Hematopoietic multipotent progenitor cell treated with erythropoietin and hydrocortisone succinate and interleukin-3 and kit ligand, for 17 days (in vitro differentiated cells): ENCODE measurements around the gene SPEM1.
"Not testable (repeated sequence)": the region's sequence is repeated elsewhere in the genome, so short reads cannot be mapped to it uniquely, and the experiment has no call there.

Experiments used
- DNase-seq: peaks from one replicate; pipeline ENCODE4 v3.0.0-alpha.2; 2015; ENCODE audit warnings: low spot score

SPEM1 gene

DNA sequence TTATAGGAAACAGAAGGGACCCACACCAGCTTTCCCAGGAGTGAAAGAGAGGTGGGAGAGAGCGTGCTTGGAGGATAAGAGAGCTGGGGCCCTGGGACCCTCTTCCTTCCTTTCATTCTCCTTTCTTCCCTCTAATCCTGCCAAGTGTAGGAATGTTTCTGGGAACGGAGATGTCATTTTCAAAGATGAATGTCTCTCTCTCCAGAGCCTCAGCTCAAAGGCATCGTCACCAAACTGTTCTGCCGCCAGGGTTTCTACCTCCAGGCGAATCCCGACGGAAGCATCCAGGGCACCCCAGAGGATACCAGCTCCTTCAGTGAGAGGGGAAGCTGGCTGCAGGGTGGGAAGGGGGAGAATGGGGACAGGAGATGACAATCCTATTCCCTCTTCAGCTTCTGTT is 21.1 kb downstream of the SPEM1 start:
- no peak for DNase-seq

DNA sequence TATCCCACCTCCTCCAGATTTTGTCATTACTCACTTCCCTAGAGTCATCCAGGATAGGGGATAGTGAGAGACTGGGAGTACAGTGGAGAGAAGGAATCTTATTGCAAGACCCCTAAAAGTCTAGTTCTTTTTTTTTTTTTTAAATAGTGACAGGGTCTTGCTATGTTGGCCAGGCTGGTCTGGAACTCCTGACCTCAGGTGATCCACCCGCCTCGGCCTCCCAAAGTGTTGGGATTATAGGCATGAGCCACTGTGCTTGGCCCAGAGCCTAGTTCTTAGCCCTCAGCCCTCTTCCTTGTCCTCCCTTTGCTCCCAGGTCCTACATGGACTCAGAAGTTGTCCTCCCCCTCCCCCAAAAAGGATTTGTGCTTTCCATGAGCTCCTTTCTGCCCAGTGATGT is 22.0 kb downstream of the SPEM1 start:
- DNase-seq: no peak

DNA sequence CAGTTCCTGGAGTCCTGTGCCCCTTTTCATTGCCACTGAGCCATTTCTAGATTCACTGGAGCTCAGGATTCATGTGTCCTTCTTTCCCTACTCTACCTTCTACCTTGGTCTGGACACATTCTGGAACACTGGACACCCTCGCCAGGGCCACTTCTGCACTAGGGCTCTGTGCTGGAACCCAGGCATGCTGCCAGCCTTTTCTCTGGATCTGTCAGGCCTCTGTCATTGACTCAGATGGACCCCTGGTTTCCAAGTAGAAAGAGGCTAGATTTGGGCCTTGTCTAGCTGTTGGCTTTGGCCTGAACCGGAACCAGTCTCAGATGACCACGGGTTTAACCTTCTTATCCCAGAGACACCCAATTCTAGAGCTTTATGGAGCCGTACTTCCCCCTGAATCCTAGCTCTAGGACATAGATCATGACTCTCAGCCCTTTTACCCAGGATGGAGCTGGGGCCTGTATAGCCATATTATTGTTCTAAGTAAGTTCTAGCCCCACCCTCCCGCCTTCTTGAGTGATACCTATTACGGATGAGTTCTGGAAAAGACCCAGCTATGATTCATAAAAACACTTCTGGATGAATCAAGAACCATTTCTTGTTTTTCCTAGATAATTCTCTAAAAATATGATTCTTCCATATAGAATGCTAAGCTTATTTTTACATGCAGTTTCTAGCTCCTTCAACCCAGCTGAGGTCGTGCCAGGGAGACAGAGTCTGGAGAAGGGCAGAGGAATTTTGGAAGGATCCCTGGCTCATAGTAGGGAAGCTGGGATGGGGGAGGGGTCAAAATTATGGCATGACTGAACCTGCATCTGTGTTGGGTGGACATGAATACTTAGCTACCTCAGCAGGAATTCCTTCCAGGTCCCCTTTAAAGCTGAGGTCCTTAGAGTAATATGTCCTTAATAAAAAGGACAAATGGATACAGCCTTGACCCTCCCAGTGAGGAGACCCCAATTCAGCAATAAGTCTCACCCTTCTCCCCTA is 23.7 kb downstream of the SPEM1 start:
- DNase-seq: no peak

DNA sequence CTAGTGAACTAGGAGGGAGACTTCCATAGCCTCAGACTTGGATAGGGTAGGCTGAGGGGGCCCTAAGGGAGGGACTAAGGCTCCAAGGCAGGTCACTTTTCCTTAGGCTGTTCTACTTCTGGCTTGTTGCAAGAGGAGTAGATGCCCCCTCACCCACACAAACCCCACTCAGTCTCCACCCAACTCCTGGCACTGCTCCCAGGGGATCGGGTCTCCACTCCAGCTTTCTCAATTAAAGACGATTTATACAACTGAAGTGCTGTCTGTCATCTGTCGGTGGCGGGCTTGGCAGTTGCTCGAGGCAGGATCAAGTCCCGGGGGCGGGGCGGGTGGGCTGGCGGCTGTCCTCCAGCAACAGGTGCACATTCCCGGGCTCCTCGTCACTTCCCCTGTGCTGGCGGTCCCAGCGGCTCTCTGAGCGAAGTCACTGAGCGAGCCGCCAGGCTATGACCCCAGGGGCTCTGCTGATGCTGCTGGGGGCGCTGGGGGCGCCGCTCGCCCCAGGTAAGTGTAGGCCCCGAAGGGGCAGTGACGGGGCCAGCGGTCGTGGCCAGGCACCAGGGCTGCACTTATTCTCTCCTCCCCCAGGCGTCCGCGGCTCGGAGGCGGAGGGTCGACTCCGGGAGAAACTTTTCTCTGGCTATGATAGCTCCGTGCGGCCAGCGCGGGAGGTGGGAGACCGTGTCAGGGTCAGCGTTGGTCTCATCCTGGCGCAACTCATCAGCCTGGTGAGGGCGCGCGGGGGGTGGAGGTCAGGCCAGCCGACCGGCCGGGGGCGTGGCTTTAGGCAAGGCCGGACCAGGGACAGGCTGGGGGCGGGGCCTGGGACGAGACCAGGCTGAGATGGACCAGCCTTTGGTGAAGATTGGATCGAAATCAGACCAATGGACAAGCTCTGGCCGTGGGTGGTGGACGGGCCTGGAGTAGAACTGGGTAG is 24.8 kb downstream of the SPEM1 start, which contains the start of gene CHRNB1:
CHRNB1 (plus strand) TSS at position 380 of the 937 bp plus-strand sequence; CDS start at position 447, 67 bp downstream.
- DNase-seq: peak; percentile 67

DNA sequence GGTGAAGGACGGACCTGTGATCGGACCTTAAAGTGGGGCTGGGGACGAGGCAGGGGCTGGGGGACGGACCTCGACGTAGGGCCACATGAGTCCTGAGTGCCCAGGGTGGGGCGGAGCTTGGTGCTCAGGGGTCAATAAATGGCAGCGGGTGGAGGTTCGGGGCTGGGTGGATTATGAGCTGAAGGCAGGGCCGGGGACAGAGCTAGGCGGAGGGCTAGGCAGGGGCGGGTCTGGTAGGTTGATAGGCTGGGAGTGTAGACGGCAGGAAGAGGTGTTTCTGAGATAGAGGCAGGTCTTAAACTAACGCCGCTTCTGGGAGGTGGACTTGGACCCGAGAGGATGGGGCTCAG is 25.5 kb downstream of the SPEM1 start:
- no peak for DNase-seq

DNA sequence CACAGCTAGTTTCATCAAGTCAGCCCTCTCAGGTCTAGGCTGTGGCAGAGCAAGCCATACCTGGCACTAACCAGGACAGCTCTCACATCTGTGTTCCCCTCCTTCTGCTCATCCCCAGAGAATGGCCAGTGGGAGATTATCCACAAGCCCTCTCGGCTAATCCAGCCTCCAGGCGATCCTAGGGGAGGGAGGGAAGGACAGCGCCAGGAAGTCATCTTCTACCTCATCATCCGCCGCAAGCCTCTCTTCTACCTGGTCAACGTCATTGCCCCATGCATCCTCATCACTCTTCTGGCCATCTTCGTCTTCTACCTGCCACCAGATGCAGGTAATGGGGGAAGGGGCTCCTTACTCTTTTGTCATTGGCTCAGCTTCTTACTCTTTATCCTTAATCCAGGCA is 28.3 kb downstream of the SPEM1 start:
- DNase-seq: no peak

DNA sequence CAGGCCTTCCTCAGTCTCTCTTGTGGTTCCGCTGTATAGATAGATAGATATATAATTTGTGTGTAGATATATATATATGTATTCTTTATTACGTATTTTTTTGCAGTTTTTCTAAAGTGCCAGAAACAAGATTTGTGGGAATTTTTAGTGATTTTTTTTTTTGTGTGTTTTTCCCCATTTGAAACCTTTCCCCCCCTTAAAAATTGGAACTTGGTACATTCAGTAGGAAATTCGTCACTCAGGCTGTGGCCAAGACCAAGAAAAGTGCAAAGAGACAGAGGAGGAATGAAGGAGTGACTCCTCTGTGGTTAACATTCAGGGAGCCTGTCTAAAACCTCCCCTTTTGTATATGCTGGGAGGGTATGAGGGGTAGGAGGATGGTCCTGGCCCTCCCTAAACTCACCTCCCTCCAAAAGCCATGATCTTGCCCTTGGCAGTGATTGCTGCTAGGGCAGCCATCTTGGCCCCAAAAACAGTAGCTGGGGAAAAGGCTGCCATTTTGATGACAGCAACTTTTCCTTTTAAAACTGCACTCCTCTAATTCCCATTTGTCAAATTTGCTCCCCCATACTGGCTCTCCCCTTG is 39.9 kb downstream of the SPEM1 start:
- no peak for DNase-seq

DNA sequence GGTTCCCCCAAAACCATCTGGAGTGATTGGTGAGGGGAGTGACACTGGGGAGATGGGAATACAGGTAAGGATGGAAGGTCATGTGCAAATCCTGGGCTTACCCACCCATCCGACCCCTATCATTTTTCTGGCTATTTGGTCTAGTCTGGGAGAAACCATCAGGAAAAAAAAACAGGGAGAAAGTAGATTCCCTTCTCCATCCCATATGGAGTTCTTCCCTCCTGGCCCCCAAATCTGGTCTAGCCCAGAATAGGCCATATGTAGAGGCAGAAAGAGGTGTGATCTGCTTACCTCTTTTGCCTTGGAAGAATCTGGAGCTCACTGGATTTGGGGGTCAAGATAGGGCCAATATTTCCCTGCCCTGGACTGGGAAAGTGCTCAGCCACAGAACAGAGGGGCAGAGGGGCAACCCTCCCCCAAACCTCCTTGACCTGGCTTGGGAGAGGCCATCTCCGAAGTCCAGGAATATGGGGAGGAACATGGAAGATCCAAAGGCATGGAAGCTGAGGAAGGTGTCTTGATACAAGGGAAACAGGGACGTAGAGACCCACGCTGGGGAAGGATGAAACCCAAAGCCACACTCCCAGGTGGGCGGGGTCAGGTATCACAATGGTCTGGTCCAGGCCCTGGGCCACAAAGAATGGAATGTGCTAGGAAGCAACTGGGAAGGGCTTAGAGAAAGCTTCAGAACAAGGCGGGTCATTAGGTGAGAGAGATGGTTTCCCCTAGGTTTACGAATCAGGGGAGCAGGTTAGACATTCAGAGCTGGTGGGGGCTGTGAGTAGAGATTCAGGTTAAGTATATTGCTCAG is 40.9 kb downstream of the SPEM1 start:
- DNase-seq: no peak

DNA sequence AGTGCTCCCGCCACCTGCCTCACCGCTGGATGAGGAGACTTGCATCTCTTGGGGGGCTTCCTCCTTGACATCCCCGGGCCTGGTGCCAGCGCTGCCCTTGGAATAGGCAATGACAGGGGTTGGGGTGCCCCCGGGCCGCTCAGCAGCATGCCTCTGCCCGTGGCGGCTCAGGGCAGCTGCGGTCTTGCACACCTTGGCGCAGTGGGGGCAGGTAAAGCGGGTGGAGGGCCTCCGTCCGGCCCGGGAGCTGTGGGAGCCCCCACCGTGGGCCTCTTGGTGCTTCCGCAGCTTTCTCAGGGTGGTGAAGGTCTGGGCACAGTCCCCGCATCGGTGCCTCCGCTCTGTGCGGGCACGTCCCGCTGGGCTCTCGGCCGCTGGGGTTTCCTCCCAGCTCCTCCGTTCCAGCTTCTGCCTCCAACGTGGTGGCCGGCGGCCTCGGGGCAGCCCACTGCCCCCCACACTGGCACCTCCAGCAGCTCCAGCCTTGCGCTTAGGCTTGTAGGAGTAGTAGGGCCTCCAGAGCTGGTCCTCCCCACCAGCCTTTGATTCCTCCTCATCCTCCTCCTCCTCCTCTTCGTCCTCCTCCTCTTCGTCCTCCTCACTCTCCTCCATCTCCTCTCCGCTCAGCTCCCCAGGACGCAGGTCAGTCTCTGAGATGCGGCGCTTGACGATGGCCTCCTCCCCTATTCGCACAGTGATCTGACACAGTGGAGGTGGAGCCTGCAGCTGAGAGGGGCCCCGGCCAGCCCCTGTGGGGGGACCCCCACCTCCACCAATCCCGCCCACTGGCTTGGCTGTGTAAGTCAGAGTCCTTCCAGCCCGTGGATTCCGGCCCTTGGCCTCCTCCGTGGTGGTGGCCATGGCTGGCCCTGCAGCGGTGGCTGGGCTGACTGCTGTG is 42.6 kb downstream of the SPEM1 start:
- DNase-seq: no peak

DNA sequence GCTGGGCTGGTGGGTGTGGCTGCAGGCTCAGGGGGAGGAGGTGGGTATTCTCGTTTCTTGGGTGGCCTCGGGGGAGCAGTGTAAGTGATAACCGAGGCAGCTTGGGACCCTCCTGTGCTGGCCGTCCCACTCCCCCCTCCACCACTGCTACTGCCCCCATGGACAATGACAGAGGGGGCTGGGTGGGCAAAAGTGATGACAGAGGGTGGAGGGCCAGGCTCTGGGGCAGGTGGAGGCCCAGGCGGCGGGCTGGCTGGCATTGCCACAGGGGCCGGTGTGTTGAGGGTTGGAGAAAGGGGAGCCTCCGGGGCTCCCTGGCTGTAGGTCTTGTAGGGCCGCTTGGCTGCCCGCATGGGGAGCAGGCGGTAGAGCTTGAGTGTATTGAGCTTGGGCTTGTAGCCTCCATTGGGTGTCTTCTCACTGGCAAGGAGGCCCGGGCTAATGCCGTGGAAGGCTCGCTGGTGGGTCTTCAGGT is 43.3 kb downstream of the SPEM1 start:
- DNase-seq: no peak

DNA sequence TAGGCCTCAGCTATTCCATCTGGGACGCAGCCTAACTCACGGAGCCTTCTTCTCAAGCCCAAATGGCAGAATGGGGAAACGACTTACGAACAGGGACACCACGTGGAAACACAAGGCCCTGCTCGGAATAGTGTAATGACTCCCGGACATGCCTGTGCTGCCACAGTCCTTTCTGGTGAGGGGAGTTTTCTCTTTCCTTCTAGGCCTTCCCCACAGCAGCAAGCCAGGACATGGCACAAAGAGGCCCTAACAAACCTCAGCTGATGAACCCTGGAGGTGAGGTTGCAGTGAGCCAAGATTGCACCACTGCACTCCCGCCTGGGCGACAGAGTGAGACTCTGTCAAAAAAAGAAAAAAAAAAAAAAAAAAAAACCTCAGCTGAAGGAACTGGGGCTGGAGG is 44.0 kb downstream of the SPEM1 start:
- no peak for DNase-seq

DNA sequence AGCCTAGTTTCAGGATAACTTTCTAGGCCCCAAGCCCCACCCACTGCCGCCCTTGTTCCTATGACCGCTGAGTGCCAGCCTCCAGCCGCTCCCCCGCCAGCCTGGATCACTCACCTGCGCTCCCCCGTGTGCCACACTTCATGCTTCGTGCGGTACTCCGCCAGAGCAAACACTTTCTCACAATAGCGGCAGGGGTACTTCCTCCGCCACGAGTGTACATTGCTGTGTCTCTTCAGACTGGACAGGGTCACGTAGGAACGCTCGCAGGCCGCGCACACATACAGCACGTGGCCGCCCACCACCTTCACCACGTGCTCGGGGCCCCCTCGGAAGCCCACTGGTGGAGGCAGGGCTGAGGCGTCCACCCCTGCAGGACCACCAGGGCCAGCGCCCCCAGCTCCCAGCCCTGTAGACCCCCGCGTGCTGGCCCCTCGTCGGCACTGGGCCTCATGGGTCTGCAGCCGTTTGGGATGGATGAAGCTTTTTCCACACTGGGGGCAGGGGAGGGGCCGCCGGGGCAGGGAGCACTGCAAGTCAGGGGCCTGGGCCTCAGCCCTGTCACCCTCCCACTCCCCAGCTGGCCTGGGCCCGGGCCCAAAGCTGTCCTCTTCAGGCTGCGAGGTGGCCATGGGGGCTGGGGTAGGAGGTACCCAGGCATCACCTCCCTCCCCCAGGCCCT is 45.6 kb downstream of the SPEM1 start:
- no peak for DNase-seq

DNA sequence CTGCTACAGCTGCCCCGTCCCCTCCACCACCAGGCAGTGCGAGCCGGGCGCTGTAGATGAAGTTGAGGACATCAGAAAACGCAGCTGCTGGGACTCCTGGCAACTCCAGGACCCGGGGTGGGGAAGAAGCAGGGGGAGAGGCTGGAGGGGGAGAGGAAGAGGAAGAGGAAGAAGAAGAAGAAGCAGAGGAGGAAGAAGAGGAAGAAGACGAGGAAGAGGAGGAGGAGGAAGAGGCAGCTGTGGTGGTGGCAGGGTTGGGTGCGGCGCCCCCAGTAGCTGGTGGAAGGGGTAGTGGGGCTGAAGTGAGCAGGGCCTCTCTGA is 46.2 kb downstream of the SPEM1 start:
- DNase-seq: no peak

DNA sequence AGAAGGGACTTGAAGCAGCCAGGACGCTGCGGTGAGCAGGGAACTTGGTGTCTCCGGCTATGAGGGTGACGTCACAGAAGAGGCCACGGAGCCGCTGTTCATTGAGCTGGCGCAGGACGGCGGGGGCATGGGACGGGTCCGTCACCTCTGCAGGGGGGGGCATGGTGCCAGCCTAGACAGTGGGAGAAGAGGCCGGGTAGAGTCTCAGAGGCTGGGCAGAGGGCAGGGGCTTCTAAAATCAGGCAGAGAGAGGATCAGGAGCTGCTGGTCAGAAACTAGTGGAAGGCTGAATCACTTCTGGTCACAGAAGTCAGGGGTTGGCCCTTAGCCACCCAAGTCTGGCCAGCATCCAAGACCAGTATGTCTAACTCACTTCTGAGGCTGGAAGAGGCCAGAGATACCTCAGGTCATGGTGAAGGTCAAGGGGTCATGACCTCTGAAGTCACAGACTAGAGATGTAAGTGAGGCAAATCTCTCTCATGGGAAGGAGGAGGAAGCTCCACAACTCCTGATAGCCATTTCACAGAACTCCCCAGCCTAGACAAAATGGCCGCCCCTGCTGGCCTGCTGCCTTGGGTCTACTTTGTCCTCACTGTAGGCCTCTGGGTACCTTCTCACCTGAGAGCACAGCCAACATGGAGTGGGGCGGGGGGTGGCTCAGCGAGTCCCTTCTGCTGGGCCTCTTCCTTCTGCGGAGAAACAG is 46.7 kb downstream of the SPEM1 start:
- peak; percentile 70 for DNase-seq

DNA sequence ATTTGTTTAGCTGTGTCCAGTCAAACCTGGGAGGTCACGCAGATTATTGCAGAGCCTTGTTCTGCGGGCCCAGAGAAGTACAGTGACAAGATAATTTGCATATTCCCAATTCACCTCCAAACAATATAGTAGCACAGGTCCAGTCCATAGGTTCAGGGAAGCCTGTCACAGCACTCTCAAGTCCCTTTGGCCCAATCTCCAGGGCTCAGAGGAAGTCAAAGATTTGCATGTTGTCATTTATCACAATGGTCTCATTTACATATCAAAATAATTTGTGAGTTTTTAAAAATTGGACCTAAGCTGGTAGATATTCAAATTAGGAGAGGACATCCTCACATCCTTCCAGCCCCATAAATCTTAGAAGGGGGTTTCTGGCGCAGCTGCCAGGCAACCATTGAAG is 47.4 kb downstream of the SPEM1 start:
- DNase-seq: no peak

DNA sequence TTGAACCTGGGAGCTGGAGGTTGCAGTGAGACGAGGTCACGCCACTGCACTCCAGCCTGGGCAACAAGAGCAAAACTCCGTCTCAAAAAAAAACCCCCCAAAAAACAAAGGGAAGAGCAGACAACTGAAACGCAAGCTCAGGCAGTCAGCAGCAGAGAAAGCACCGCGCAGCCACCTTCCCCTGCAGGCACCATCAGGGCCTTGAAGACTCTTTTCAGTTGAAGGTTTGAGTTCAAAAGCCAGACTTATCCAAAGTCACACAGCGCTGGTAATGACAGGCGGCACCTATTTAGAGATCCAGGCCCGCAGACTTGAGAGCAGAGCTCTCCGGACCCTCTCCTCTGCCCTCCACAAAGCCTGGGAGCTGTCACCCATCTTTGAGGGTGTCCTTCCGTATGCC is 48.2 kb downstream of the SPEM1 start:
- DNase-seq: no peak

DNA sequence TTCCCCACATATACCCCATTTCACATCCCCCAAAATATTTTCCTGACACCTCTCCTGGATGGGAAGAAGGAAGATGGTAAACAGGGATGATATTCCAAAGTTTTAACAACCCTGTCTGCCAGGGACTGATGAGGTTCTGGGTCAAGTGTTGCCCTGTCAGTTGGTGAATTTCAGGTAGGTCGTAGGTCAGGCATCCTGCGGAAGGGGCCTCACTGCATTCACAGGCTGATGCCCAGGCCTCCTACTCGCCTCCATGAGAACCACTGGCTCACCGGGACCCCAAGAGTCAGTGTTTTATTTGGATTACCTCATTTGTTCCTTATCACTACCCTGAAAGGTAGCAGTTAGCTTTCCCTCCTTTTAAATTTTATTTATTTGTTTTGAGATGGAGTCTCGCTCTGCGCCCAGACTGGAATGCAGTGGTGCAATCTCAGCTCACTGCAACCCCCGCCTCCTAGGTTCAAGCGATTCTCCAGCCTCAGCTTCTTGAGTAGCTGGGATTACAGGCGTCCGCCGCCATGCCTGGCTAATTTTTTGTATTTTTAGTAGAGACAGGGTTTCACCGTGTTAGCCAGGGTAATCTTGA is 48.8 kb downstream of the SPEM1 start:
- no peak for DNase-seq

DNA sequence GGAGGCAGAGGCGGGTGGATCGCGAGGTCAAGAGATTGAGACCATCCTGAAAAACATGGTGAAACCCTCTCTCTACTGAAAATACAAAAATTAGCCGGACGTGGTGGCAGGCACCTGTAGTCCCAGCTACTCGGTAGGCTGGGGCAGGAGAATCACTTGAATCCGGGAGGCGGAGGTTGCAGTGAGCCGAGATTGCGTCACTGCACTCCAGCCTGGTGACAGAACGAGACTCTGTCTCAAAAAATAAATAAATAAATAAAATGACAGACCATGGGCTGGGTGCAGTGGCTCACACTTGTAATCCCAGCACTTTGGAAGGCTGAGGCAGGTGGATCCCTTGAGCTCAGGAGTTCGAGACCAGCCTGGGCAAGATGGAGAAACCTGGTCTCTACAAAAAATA is 49.7 kb downstream of the SPEM1 start:
- not testable (repeated sequence) for DNase-seq

DNA sequence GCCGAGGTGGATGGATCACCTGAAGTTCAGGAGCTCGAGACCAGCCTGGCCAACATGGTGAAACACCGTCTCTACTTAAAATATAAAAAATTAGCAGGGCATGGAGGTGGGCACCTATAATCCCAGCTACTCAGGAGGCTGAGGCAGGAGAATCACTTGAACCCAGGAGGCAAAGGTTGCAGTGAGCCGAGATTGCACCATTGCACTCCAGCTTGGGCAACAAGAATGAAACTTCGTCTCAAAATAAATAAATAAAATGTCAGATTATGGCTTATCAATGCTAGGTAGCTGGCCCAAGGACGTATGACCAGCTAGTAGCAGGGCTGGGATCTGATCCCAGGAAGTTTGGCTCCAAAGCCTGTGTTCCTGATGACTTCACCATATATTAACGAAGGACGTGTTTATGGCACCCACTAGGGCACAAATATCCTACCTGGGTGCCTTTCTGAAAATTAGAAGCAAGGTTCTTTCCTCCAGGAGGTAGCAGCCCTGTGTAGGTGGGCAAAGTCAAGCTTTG is 50.4 kb downstream of the SPEM1 start:
- DNase-seq: not testable (repeated sequence)
